SH-SY5Y (cell line): Measurements from ENCODE around the gene EPB41L3.

Experiments used
- GATA2 ChIP-seq: IDR thresholded peaks from 2 replicates; pipeline ENCODE4 v1.6.1; 2011; ENCODE audit warnings: mild to moderate bottlenecking, low read depth, low read length
- GATA3 ChIP-seq: IDR thresholded peaks from 2 replicates; pipeline ENCODE4 v1.6.1; 2011; ENCODE audit warnings: low read depth, mild to moderate bottlenecking, low read length, moderate library complexity

DNA sequence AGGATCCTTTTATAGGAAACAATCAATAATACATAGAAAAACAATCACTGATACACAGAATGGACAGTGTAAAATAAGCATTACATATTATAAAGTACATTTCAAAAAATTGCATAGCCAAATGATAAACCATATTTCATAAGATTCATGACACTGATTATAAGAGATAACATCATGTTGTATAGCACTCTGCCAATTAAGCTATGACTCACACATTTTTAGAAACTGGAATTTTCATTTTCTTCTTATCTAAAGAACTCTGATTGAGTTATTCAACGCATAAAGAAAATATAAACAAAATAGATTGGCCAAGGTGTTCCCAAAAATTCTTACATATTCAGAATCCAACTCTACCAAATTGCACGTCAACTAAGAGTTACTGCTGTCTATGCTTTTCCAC lies 5.9 kb downstream of the EPB41L3 start:
- no peak for TF ChIP-seq GATA2
- no peak for TF ChIP-seq GATA3
